NB4 (cell line): Measurements from ENCODE around the gene CCT5.

ENCODE experiments used
- POLR2A ChIP-seq: IDR thresholded peaks from 2 replicates; pipeline ENCODE4 v1.6.1; 2011; ENCODE audit warnings: mild to moderate bottlenecking; ENCODE audit not compliant: insufficient read length; ENCODE audit errors: extremely low read depth
- TF ChIP-seq, protein P1 (sequence below): IDR thresholded peaks from one replicate; pipeline ENCODE4 v1.5.1; 2012; ENCODE audit warnings: low read depth, low read length

DNA sequence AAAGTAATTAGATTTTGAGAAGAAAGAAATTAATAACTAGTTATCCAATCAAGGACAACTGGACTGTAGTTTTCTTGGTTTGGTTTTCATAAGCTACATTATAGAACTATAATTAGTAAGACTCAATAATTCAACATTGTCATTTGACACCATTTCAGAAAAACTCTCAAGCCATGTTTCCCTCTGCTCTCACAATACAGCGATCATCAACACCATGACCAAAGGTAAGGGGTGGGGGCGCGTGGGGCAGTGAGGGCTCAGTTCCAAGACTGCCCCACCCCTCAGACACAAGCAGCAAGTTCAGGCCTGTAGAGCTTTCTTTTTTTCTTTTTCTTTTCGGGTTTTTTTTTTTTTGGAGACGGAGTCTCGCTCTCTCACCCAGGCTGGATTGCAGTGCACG lies 51.2 kb downstream of the CCT5 start:
- TF ChIP-seq, protein P1, sequence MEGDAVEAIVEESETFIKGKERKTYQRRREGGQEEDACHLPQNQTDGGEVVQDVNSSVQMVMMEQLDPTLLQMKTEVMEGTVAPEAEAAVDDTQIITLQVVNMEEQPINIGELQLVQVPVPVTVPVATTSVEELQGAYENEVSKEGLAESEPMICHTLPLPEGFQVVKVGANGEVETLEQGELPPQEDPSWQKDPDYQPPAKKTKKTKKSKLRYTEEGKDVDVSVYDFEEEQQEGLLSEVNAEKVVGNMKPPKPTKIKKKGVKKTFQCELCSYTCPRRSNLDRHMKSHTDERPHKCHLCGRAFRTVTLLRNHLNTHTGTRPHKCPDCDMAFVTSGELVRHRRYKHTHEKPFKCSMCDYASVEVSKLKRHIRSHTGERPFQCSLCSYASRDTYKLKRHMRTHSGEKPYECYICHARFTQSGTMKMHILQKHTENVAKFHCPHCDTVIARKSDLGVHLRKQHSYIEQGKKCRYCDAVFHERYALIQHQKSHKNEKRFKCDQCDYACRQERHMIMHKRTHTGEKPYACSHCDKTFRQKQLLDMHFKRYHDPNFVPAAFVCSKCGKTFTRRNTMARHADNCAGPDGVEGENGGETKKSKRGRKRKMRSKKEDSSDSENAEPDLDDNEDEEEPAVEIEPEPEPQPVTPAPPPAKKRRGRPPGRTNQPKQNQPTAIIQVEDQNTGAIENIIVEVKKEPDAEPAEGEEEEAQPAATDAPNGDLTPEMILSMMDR, result no peak
- TF ChIP-seq POLR2A, result no peak
